A673 (cell line): Measurements from ENCODE around the gene MINK1.

Experiments used
- CTCF ChIP-seq: fragments of 300-800, 200-600 bp; sonication (generic); conservative IDR thresholded peaks from 2 replicates; pipeline ENCODE4 v1.5.1; 2017; ENCODE audit warnings: low read depth, mild to moderate bottlenecking, antibody characterized with exemption, low read length, moderate library complexity, mixed read lengths
- EZH2 ChIP-seq: fragments of 200-600 bp; sonication (generic); IDR thresholded peaks from 2 replicates; pipeline ENCODE4 v1.6.1; 2017; ENCODE audit warnings: borderline replicate concordance, low read depth, mild to moderate bottlenecking, mixed read lengths, antibody characterized with exemption, low read length; ENCODE audit not compliant: poor library complexity, severe bottlenecking

GRCh38 chr17:4898927-4899326 lies 65.8 kb downstream of the MINK1 start:
- TF ChIP-seq CTCF (no peak), EZH2 (no peak)
